Measurements from ENCODE around the gene TRIM39. TPM values are rescaled to one million over a fixed set of nuclear protein-coding genes. Genes with fewer than 3 reads are reported as not detected.

Gene TRIM39
- total and polyA plus RNA-seq, 7 donors, result 7.4 to 20.9 (median 11.4) TPM

GRCh38 chr6:30352550-30352949 lies 25.8 kb downstream of the TRIM39 start:
- 77 to 80% (median 78%) methylated on average over 2 of the region's 2 CpGs for WGBS, 3 donors
- intact Hi-C loops (cut with DNase I), result no loop called here
- DNase-seq, result no peak

GRCh38 chr6:30355281-30355680 lies 28.6 kb downstream of the TRIM39 start:
- intact Hi-C loops (cut with DNase I), result loop anchor here in 1 of 2 donors (5.0 kb wide), 1 partner anchor 42 kb away; no protein-coding TSS in a partner anchor
- DNase-seq (no peak), ATAC-seq (no peak)
- no peak for TF ChIP-seq CTCF (IDR thresholded peaks at IDR 0.05)
- H3K9me3 ChIP-seq, result no peaks in the 10 kb centered on the region
- H3K27me3 ChIP-seq (ENCODE audit: insufficient read depth in 3 of 3, low read length in 2 of 3), result peaks cover 2 to 35% (median 4%) of the 10 kb centered on the region in 3 donors
- H3K36me3 ChIP-seq (ENCODE audit: insufficient read depth in 1 of 2, low read depth in 1 of 2), result no peaks in the 10 kb centered on the region
- 52 to 75% (median 70%) methylated on average over 4 of the region's 4 CpGs for WGBS, 3 donors
- no peak overlapping the region for H3K4me3 ChIP-seq
- no peak overlapping the region for H3K27ac ChIP-seq
- H3K4me1 ChIP-seq, result no peaks in the 10 kb centered on the region

More at GRCh38 chr6:30352550-30352949, 25.8 kb downstream of the TRIM39 start:
- no peaks in the 10 kb centered on the region for H3K9me3 ChIP-seq
- ATAC-seq, result no peak
- H3K27ac ChIP-seq, result no peak overlapping the region
- no peak for TF ChIP-seq CTCF (IDR thresholded peaks at IDR 0.05)
- H3K4me1 ChIP-seq, result no peaks in the 10 kb centered on the region
- peaks cover 0 to 10% of the 10 kb centered on the region in 2 donors for H3K36me3 ChIP-seq (ENCODE audit: insufficient read depth in 1 of 2, low read depth in 1 of 2)
- H3K4me3 ChIP-seq, result no peak overlapping the region
- H3K27me3 ChIP-seq (ENCODE audit: insufficient read depth in 3 of 3, low read length in 2 of 3), result peaks cover 0 to 10% (median 0%) of the 10 kb centered on the region in 3 donors

- no peak for TF ChIP-seq CTCF (IDR thresholded peaks at IDR 0.05)
- no peaks in the 10 kb centered on the region for H3K4me1 ChIP-seq
- H3K4me3 ChIP-seq, result no peak overlapping the region
- no peak for DNase-seq
- no peak for ATAC-seq
- H3K27me3 ChIP-seq (ENCODE audit: insufficient read depth in 3 of 3, low read length in 2 of 3), result peaks cover 4 to 45% (median 4%) of the 10 kb centered on the region in 3 donors
- no peaks in the 10 kb centered on the region for H3K9me3 ChIP-seq
- intact Hi-C loops (cut with DNase I), result loop anchor here in 1 of 2 donors (5.0 kb wide), 1 partner anchor 41 kb away; no protein-coding TSS in a partner anchor
- no peak overlapping the region for H3K27ac ChIP-seq
- no peaks in the 10 kb centered on the region for H3K36me3 ChIP-seq (ENCODE audit: insufficient read depth in 1 of 2, low read depth in 1 of 2)
- WGBS, 3 donors, result 81 to 85% (median 82%) methylated on average over 1 of the region's 1 CpG
Measured at GRCh38 chr6:30356536-30356935, 29.8 kb downstream of the TRIM39 start.

- intact Hi-C loops (cut with DNase I), result loop anchor here in 1 of 2 donors (5.0 kb wide), 1 partner anchor 39 kb away; no protein-coding TSS in a partner anchor
- peaks cover 4 to 59% (median 7%) of the 10 kb centered on the region in 3 donors for H3K27me3 ChIP-seq (ENCODE audit: insufficient read depth in 3 of 3, low read length in 2 of 3)
- H3K4me1 ChIP-seq, result no peaks in the 10 kb centered on the region
- ATAC-seq (no peak), DNase-seq (peak in 1 of 2 donors; percentile 27)
- peak; percentile 49 for TF ChIP-seq CTCF (IDR thresholded peaks at IDR 0.05)
- H3K36me3 ChIP-seq (ENCODE audit: insufficient read depth in 1 of 2, low read depth in 1 of 2), result no peaks in the 10 kb centered on the region
- peaks cover 6% of the 10 kb centered on the region for H3K9me3 ChIP-seq
- 2 to 5% (median 4%) methylated on average over 40 of the region's 40 CpGs for WGBS, 3 donors
- H3K27ac ChIP-seq, result no peak overlapping the region
- H3K4me3 ChIP-seq, result peak overlapping the region; percentile 44
Measured at GRCh38 chr6:30357678-30358540, 31.2 kb downstream of the TRIM39 start.
